Measurements from ENCODE around the gene TEKT5. TPM values are rescaled to one million over a fixed set of nuclear protein-coding genes. Genes with fewer than 3 reads are reported as not detected.

Gene TEKT5
- total RNA-seq, 2 donors from 2014 or later, result 0.36 to 3.9 TPM

- no peaks in the 10 kb centered on the region for H3K27me3 ChIP-seq (replicated peaks; ENCODE audit: insufficient read depth)
- 62% methylated on average over 11 of the region's 11 CpGs for WGBS
- no peak overlapping the region for H3K27ac ChIP-seq
- H3K36me3 ChIP-seq, result no peaks in the 10 kb centered on the region
- H3K4me1 ChIP-seq (replicated peaks), result no peaks in the 10 kb centered on the region
- no peak for DNase-seq (ENCODE audit: low spot score)
- TF ChIP-seq POLR2A (IDR thresholded peaks at IDR 0.05), result no peak
- no peak for TF ChIP-seq POLR2AphosphoS5 (IDR thresholded peaks at IDR 0.05)
- no peak for TF ChIP-seq CTCF (IDR thresholded peaks at IDR 0.05)
- no peaks in the 10 kb centered on the region for H3K9me3 ChIP-seq
- H3K4me3 ChIP-seq, result no peak overlapping the region
- intact Hi-C loops (cut with DNase I), result no loop called here
Observed at GRCh38 chr16:10675216-10675615, 19.5 kb downstream of the TEKT5 start.

- no peak overlapping the region for H3K4me3 ChIP-seq
- H3K9me3 ChIP-seq, result no peaks in the 10 kb centered on the region
- H3K4me1 ChIP-seq (replicated peaks), result no peaks in the 10 kb centered on the region
- TF ChIP-seq POLR2A (IDR thresholded peaks at IDR 0.05) (no peak), POLR2AphosphoS5 (IDR thresholded peaks at IDR 0.05) (no peak), CTCF (IDR thresholded peaks at IDR 0.05) (no peak)
- intact Hi-C loops (cut with DNase I), result no loop called here
- no peaks in the 10 kb centered on the region for H3K36me3 ChIP-seq
- H3K27ac ChIP-seq, result no peak overlapping the region
- 33% methylated on average over 4 of the region's 4 CpGs for WGBS
- no peaks in the 10 kb centered on the region for H3K27me3 ChIP-seq (replicated peaks; ENCODE audit: insufficient read depth)
- DNase-seq (ENCODE audit: low spot score), result no peak
Observed at GRCh38 chr16:10671729-10672128, 23.0 kb downstream of the TEKT5 start.

- WGBS, result 80% methylated on average over 4 of the region's 4 CpGs
- no peaks in the 10 kb centered on the region for H3K36me3 ChIP-seq
- H3K4me3 ChIP-seq, result no peak overlapping the region
- no peaks in the 10 kb centered on the region for H3K4me1 ChIP-seq (replicated peaks)
- no peaks in the 10 kb centered on the region for H3K9me3 ChIP-seq
- no peak for DNase-seq (ENCODE audit: low spot score)
- no peaks in the 10 kb centered on the region for H3K27me3 ChIP-seq (replicated peaks; ENCODE audit: insufficient read depth)
- H3K27ac ChIP-seq, result no peak overlapping the region
- intact Hi-C loops (cut with DNase I), result no loop called here
- TF ChIP-seq POLR2A (IDR thresholded peaks at IDR 0.05), result no peak
- TF ChIP-seq POLR2AphosphoS5 (IDR thresholded peaks at IDR 0.05), result no peak
- no peak for TF ChIP-seq CTCF (IDR thresholded peaks at IDR 0.05)
Observed at GRCh38 chr16:10669791-10670190, 24.9 kb downstream of the TEKT5 start.

DNA sequence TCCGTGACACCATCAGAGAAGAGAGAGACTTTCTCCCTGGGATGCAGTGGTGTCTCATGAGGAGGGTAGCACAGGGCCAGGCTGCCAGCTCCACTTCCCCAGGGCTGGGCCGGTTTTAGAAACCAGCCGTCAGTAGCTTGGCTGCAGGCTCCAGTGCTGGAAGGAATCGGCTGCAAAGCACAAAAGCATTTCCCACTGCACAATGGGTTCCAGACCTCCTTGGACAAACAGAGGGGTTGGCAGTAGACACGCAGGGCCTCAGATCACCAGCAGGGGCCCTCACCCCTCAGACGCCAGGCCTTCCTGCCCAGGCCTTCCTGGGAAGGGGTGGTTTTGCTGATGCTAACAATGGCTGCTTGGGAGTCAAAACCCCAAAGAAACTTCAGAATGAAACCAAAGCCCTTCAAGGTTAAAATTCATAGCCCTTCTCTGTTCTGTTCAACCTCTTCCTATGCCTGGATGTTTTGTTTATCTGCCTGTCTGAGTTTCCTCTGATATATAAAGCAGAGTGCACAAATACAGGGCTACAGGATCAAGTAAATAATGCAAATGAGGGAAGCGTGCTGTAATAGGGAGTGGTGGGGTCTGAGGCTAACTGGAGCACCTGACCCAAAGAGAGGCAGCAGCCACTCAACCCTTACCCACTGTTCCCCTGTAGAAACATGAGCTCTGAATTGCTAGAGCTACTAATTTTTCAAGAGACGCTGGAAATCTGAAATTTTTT, 26.2 kb downstream of the TEKT5 start:
- Histone ChIP-seq H3K4me3 (no peak overlapping the region), H3K27ac (no peak overlapping the region), H3K9me3 (no peaks in the 10 kb centered on the region), H3K36me3 (no peaks in the 10 kb centered on the region), H3K27me3 (replicated peaks; ENCODE audit: insufficient read depth) (no peaks in the 10 kb centered on the region), H3K4me1 (replicated peaks) (no peaks in the 10 kb centered on the region)
- TF ChIP-seq POLR2A (IDR thresholded peaks at IDR 0.05) (no peak), CTCF (IDR thresholded peaks at IDR 0.05) (peak in 1 of 4 experiments; percentile 18)
- intact Hi-C loops (cut with DNase I), result no loop called here
- no peak for DNase-seq (ENCODE audit: low spot score)
- WGBS, result 60% methylated on average over 8 of the region's 8 CpGs

DNA sequence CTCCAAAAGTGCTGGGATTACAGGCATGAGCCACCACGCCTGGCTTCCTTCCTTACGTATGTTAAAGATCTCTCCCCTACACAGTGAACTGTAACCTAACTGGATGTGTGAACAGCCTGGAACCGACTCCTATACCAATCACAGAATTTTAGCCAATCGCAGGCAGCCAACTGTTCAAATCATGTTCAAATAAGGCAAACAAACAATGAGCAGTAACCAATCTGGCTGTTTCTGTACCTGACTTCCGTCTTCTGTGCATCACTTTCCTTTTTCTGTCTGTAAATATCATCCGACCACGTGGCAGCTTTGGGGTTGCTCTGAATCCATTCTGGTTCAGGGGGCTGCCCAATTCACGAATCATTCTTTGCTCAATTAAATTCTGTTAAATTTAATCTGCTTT, 27.5 kb downstream of the TEKT5 start:
- Histone ChIP-seq H3K27me3 (replicated peaks; ENCODE audit: insufficient read depth) (no peaks in the 10 kb centered on the region), H3K4me1 (replicated peaks) (no peaks in the 10 kb centered on the region), H3K36me3 (no peaks in the 10 kb centered on the region), H3K4me3 (no peak overlapping the region), H3K27ac (no peak overlapping the region), H3K9me3 (no peaks in the 10 kb centered on the region)
- intact Hi-C loops (cut with DNase I), result no loop called here
- WGBS, result 86% methylated on average over 8 of the region's 8 CpGs
- no peak for DNase-seq (ENCODE audit: low spot score)
- TF ChIP-seq POLR2AphosphoS5 (IDR thresholded peaks at IDR 0.05) (no peak), POLR2A (IDR thresholded peaks at IDR 0.05) (no peak), CTCF (IDR thresholded peaks at IDR 0.05) (no peak)
